Caco-2 (cell line): Measurements from ENCODE around the gene SPATA22. TPM values are rescaled to one million over a fixed set of nuclear protein-coding genes. Genes with fewer than 3 reads are reported as not detected.

Experiments
- BruUV-seq: library from RNA; stranded (reverse); fragments of 400-500 nt; replicated peaks from 2 replicates; lab custom pipeline; 2021; lab: Mats Ljungman, UMichigan
- CTCF ChIA-PET: fragments of 300-600 bp; sonication (Branson Sonifier 250); formaldehyde crosslinking; loops from one replicate; lab custom pipeline; 2022; ENCODE audit warnings: antibody characterized with exemption; lab: Charles Lee
- POLR2A ChIA-PET: fragments of 300-600 bp; sonication (Branson Sonifier 250); formaldehyde crosslinking; loops from one replicate; lab custom pipeline; 2022; ENCODE audit warnings: antibody characterized with exemption; lab: Charles Lee
- DNase-seq, 2 experiments: peaks; one replicate each; pipeline versions ENCODE4 v3.0.0 to v3.0.0-alpha.2; 2020 to 2022
- H3K27me3 ChIP-seq: replicated peaks from 2 replicates; pipeline ENCODE4 v1.6.0; 2011; ENCODE audit warnings: low read length; ENCODE audit not compliant: control insufficient read depth, insufficient read depth
- H3K36me3 ChIP-seq: 2 replicates; pipeline ENCODE4 v1.5.1; 2011; ENCODE audit warnings: low read length; ENCODE audit not compliant: control insufficient read depth, insufficient read depth
- H3K4me1 ChIP-seq: fragments of 250-450 bp; sonication (Bioruptor Pico); 2 replicates; pipeline ENCODE4 v1.5.1; 2020; ENCODE audit warnings: mild to moderate bottlenecking
- H3K4me3 ChIP-seq: 2 replicates; pipeline ENCODE4 v1.5.1; 2011; ENCODE audit warnings: low read depth, mild to moderate bottlenecking, control low read depth, low read length
- H3K9me3 ChIP-seq: fragments of 250-450 bp; sonication (Bioruptor Pico); 2 replicates; pipeline ENCODE4 v1.5.1; 2020; ENCODE audit warnings: mild to moderate bottlenecking, moderate library complexity
- H3K27ac Mint-ChIP-seq: one replicate; pipeline ENCODE4 v1.8.0; 2022; ENCODE audit warnings: mixed read lengths; ENCODE audit not compliant: unreplicated experiment
- H3K27me3 Mint-ChIP-seq: one replicate; pipeline ENCODE4 v1.8.0; 2022; ENCODE audit warnings: mixed read lengths; ENCODE audit not compliant: insufficient read depth, unreplicated experiment
- H3K36me3 Mint-ChIP-seq: one replicate; pipeline ENCODE4 v1.8.0; 2022; ENCODE audit warnings: mild to moderate bottlenecking, mixed read lengths; ENCODE audit not compliant: insufficient read depth, unreplicated experiment
- H3K4me1 Mint-ChIP-seq: one replicate; pipeline ENCODE4 v1.8.0; 2022; ENCODE audit warnings: low read depth, mixed read lengths; ENCODE audit not compliant: unreplicated experiment
- H3K4me3 Mint-ChIP-seq: one replicate; pipeline ENCODE4 v1.8.0; 2022; ENCODE audit warnings: mild to moderate bottlenecking, moderate library complexity, mixed read lengths; ENCODE audit not compliant: unreplicated experiment
- H3K9me3 Mint-ChIP-seq: one replicate; pipeline ENCODE4 v1.8.0; 2022; ENCODE audit warnings: mixed read lengths; ENCODE audit not compliant: unreplicated experiment
- CTCF ChIP-seq, 2 experiments: fragments of 200-600 bp in 1 of 2; IDR thresholded peaks; 1 replicate in 1 of 2; 2 replicates in 1 of 2; pipeline versions ENCODE4 v1.5.1 to v1.8.0; 2011 to 2022; ENCODE audit warnings: antibody characterized with exemption in 1 of 2, control low read depth in 1 of 2, inconsistent platforms in 1 of 2, low read depth in 1 of 2, low read length in 1 of 2, mild to moderate bottlenecking in 1 of 2, moderate library complexity in 1 of 2; ENCODE audit not compliant: insufficient read depth in 1 of 2, severe bottlenecking in 1 of 2, unreplicated experiment in 1 of 2
- intact Hi-C: fragments of 100-400 bp; cut with micrococcal nuclease; formaldehyde crosslinking; loops from one replicate; pipeline ENCODE4 v1.10.0; 2022; ENCODE audit not compliant: unreplicated experiment
- total RNA-seq: library from RNA; stranded (reverse); gene quantifications from 2 replicates; pipeline ENCODE4 v1.2.3, GENCODE V29; 2022

Gene SPATA22
- total RNA-seq, 1 experiment from 2014 or later: not detected

GRCh38 chr17:3513305-3514035, 41.9 kb upstream of the SPATA22 start:
- no peaks in the 10 kb centered on the region for H3K4me1 ChIP-seq
- TF ChIP-seq CTCF (IDR thresholded peaks at IDR 0.05; ENCODE audit: insufficient read depth in 1 of 2, low read depth in 1 of 2, low read length in 1 of 2, severe bottlenecking in 1 of 2, unreplicated experiment in 1 of 2): no peak
- no TSS peak for BruUV-seq
- Mint-ChIP-seq H3K4me3 (no peak overlapping the region), H3K36me3 (peaks cover 16% of the 10 kb centered on the region), H3K9me3 (no peaks in the 10 kb centered on the region), H3K27me3 (no peaks in the 10 kb centered on the region), H3K27ac (no peak overlapping the region), H3K4me1 (no peaks in the 10 kb centered on the region)
- peaks cover 3% of the 10 kb centered on the region; the same call in 1 of the 2 replicates for H3K36me3 ChIP-seq
- ChIA-PET POLR2A (no interaction called here), CTCF (no interaction called here)
- intact Hi-C loops: no loop called here
- H3K27me3 ChIP-seq: no peaks in the 10 kb centered on the region
- no peak overlapping the region for H3K4me3 ChIP-seq
- H3K9me3 ChIP-seq: no peaks in the 10 kb centered on the region
- DNase-seq: no peak

- ChIA-PET POLR2A (no interaction called here), CTCF (interaction anchor here (1.1 kb wide), 1 partner anchor 35 kb away, joined by 3 read pairs; no protein-coding TSS in a partner anchor)
- no peaks in the 10 kb centered on the region; the same call in 1 of the 2 replicates for H3K36me3 ChIP-seq
- H3K4me1 Mint-ChIP-seq: no peaks in the 10 kb centered on the region
- H3K9me3 Mint-ChIP-seq: no peaks in the 10 kb centered on the region
- no peak overlapping the region for H3K4me3 Mint-ChIP-seq
- peaks cover 12% of the 10 kb centered on the region for H3K36me3 Mint-ChIP-seq
- no peaks in the 10 kb centered on the region for H3K4me1 ChIP-seq
- H3K27ac Mint-ChIP-seq: no peak overlapping the region
- intact Hi-C loops: no loop called here
- no peak for DNase-seq
- no TSS peak for BruUV-seq
- no peaks in the 10 kb centered on the region for H3K27me3 Mint-ChIP-seq
- no peaks in the 10 kb centered on the region for H3K27me3 ChIP-seq
- no peak overlapping the region for H3K4me3 ChIP-seq
- H3K9me3 ChIP-seq: no peaks in the 10 kb centered on the region
- TF ChIP-seq CTCF (IDR thresholded peaks at IDR 0.05; ENCODE audit: insufficient read depth in 1 of 2, low read depth in 1 of 2, low read length in 1 of 2, severe bottlenecking in 1 of 2, unreplicated experiment in 1 of 2): no peak
Observed at GRCh38 chr17:3512505-3513171, 41.0 kb upstream of the SPATA22 start.

- Mint-ChIP-seq H3K36me3 (peaks cover 12% of the 10 kb centered on the region), H3K27me3 (no peaks in the 10 kb centered on the region), H3K9me3 (no peaks in the 10 kb centered on the region), H3K4me3 (no peak overlapping the region), H3K27ac (no peak overlapping the region), H3K4me1 (no peaks in the 10 kb centered on the region)
- Histone ChIP-seq H3K36me3 (no peaks in the 10 kb centered on the region; the same call in 1 of the 2 replicates), H3K27me3 (no peaks in the 10 kb centered on the region), H3K4me1 (no peaks in the 10 kb centered on the region), H3K4me3 (no peak overlapping the region), H3K9me3 (no peaks in the 10 kb centered on the region)
- DNase-seq: no peak
- no peak for TF ChIP-seq CTCF (IDR thresholded peaks at IDR 0.05; ENCODE audit: insufficient read depth in 1 of 2, low read depth in 1 of 2, low read length in 1 of 2, severe bottlenecking in 1 of 2, unreplicated experiment in 1 of 2)
- BruUV-seq: no TSS peak
- POLR2A ChIA-PET: no interaction called here
- intact Hi-C loops: no loop called here
- CTCF ChIA-PET: interaction anchor here (1.1 kb wide), 1 partner anchor 35 kb away, joined by 3 read pairs; no protein-coding TSS in a partner anchor
Observed at GRCh38 chr17:3511852-3512504, 40.4 kb upstream of the SPATA22 start.
